Measurements from ENCODE around the gene MS4A12. TPM values are rescaled to one million over a fixed set of nuclear protein-coding genes. Genes with fewer than 3 reads are reported as not detected.

The MS4A12 gene
- total RNA-seq, 2 experiments from 2014 or later, result 1.8 TPM; not detected in 1

- ChIA-PET POLR2A (interaction anchor here (1.7 to 2.0 kb wide), 2 partner anchors 9 to 10 kb away, joined by 5 read pairs; no protein-coding TSS in a partner anchor), CTCF (ENCODE audit: unreplicated experiment) (interaction anchor here (1.0 kb wide), 1 partner anchor 130 kb away, joined by 3 read pairs; no protein-coding TSS in a partner anchor)
- TF ChIP-seq, protein P1, sequence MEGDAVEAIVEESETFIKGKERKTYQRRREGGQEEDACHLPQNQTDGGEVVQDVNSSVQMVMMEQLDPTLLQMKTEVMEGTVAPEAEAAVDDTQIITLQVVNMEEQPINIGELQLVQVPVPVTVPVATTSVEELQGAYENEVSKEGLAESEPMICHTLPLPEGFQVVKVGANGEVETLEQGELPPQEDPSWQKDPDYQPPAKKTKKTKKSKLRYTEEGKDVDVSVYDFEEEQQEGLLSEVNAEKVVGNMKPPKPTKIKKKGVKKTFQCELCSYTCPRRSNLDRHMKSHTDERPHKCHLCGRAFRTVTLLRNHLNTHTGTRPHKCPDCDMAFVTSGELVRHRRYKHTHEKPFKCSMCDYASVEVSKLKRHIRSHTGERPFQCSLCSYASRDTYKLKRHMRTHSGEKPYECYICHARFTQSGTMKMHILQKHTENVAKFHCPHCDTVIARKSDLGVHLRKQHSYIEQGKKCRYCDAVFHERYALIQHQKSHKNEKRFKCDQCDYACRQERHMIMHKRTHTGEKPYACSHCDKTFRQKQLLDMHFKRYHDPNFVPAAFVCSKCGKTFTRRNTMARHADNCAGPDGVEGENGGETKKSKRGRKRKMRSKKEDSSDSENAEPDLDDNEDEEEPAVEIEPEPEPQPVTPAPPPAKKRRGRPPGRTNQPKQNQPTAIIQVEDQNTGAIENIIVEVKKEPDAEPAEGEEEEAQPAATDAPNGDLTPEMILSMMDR (conservative IDR thresholded peaks at IDR 0.05; ENCODE audit: low read length), result no peak
- TF ChIP-seq EZH2phosphoT487 (IDR thresholded peaks at IDR 0.05; ENCODE audit: borderline replicate concordance, low read depth, low read length), result no peak
- no peak overlapping the region for H3K4me3 ChIP-seq (ENCODE audit: low read depth, low read length, poor library complexity, severe bottlenecking)
- intact Hi-C loops (cut with micrococcal nuclease; ENCODE audit: unreplicated experiment), result no loop called here
- no peaks in the 10 kb centered on the region for H3K9me2 ChIP-seq (ENCODE audit: insufficient read depth, low read length)
- H3K4me1 ChIP-seq (ENCODE audit: insufficient read depth, low read length, poor library complexity, severe bottlenecking), result peaks cover 25% of the 10 kb centered on the region
- no peaks in the 10 kb centered on the region for H3K36me3 ChIP-seq (ENCODE audit: insufficient read depth, low read length)
- no peaks in the 10 kb centered on the region for H4K20me1 ChIP-seq (ENCODE audit: insufficient read depth, low read length)
- no peak overlapping the region for H3K27ac ChIP-seq (ENCODE audit: low read depth, low read length, poor library complexity, severe bottlenecking)
- H3K9me3 ChIP-seq (ENCODE audit: low read length), result peaks cover 7% of the 10 kb centered on the region; the same call in 1 of the 2 replicates
- H3K4me2 ChIP-seq (ENCODE audit: low read length), result no peak overlapping the region
- H2AFZ ChIP-seq (ENCODE audit: low read length), result no peak overlapping the region
- no TSS peak for BruUV-seq (replicated peaks)
- no peaks in the 10 kb centered on the region for H3K79me2 ChIP-seq (ENCODE audit: insufficient read depth, low read depth, low read length)
- no peak for DNase-seq (ENCODE audit: low spot score)
Observed at GRCh38 chr11:60493454-60493853, 876 bp downstream of the MS4A12 start.

DNA sequence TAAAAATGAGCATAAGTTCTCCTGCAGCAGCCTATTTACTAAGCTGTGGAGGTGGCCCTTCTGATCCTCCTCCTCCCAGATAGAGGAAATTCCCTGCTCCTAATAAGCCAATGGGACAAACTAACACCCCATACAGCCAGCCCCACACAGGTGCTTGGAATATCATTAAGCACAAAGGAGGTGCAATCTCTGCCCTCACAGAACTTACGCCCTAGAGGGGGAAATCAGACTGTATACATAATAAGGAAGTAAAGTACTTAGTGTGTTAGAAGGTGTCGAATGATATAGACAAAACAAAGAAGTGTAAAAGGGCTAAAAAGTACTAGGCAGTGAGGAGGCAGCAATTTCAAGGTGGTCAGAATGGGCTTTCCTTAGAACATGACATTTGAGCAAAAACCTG lies 5.8 kb downstream of the MS4A12 start:
- ChIA-PET POLR2A (interaction anchor here (1.0 to 2.3 kb wide), 7 partner anchors 15 to 127 kb away, joined by 3 to 9 read pairs (median 5); no protein-coding TSS in a partner anchor), CTCF (ENCODE audit: unreplicated experiment) (interaction anchor here (0.9 kb wide), 1 partner anchor 41 kb away, joined by 3 read pairs; no protein-coding TSS in a partner anchor)
- peak overlapping the region; percentile 47 for H3K4me3 ChIP-seq (ENCODE audit: low read depth, low read length, poor library complexity, severe bottlenecking)
- H3K9me3 ChIP-seq (ENCODE audit: low read length), result peaks cover 7% of the 10 kb centered on the region; the same call in 1 of the 2 replicates
- H2AFZ ChIP-seq (ENCODE audit: low read length), result peak overlapping the region; percentile 86
- peaks cover 49% of the 10 kb centered on the region for H3K4me1 ChIP-seq (ENCODE audit: insufficient read depth, low read length, poor library complexity, severe bottlenecking)
- TF ChIP-seq, protein P1 (conservative IDR thresholded peaks at IDR 0.05; ENCODE audit: low read length), result no peak
- TF ChIP-seq EZH2phosphoT487 (IDR thresholded peaks at IDR 0.05; ENCODE audit: borderline replicate concordance, low read depth, low read length), result no peak
- no TSS peak for BruUV-seq (replicated peaks)
- peak overlapping the region; percentile 82 for H3K4me2 ChIP-seq (ENCODE audit: low read length)
- DNase-seq (ENCODE audit: low spot score), result peak; percentile 61
- H3K79me2 ChIP-seq (ENCODE audit: insufficient read depth, low read depth, low read length), result no peaks in the 10 kb centered on the region
- intact Hi-C loops (cut with micrococcal nuclease; ENCODE audit: unreplicated experiment), result loop anchor here (5.0 kb wide), 1 partner anchor 681 kb away; no protein-coding TSS in a partner anchor
- H3K36me3 ChIP-seq (ENCODE audit: insufficient read depth, low read length), result peaks cover 4% of the 10 kb centered on the region; the same call in 1 of the 2 replicates
- H3K9me2 ChIP-seq (ENCODE audit: insufficient read depth, low read length), result no peaks in the 10 kb centered on the region
- no peaks in the 10 kb centered on the region for H4K20me1 ChIP-seq (ENCODE audit: insufficient read depth, low read length)
- peak overlapping the region; percentile 96 for H3K27ac ChIP-seq (ENCODE audit: low read depth, low read length, poor library complexity, severe bottlenecking)

DNA sequence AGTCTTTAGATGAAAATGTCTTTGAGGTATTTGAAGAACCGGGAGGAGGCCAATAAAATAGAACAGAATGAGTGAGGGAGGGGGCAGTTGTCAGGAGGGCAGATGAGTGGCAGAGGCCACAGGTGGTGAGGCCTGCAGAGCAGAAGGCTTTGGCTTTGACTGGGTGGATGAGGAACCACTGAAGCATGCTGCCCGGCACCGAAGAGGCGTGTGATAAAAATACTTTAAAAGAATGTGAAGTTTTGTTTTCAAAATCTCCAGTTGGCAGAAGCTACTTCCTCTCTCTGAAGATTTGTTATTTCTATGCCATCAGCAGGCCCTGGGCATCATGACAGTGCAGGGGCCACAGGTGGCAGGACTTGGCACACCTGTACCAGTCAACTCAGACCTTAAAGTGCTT lies 6.3 kb downstream of the MS4A12 start:
- Histone ChIP-seq H3K36me3 (ENCODE audit: insufficient read depth, low read length) (peaks cover 4% of the 10 kb centered on the region; the same call in 1 of the 2 replicates), H3K27ac (ENCODE audit: low read depth, low read length, poor library complexity, severe bottlenecking) (peak overlapping the region; percentile 96), H3K79me2 (ENCODE audit: insufficient read depth, low read depth, low read length) (no peaks in the 10 kb centered on the region), H3K4me2 (ENCODE audit: low read length) (peak overlapping the region; percentile 82), H3K4me3 (ENCODE audit: low read depth, low read length, poor library complexity, severe bottlenecking) (peak overlapping the region; percentile 47), H2AFZ (ENCODE audit: low read length) (peak overlapping the region; percentile 86), H3K9me3 (ENCODE audit: low read length) (peaks cover 7% of the 10 kb centered on the region; the same call in 1 of the 2 replicates), H3K9me2 (ENCODE audit: insufficient read depth, low read length) (no peaks in the 10 kb centered on the region), H3K4me1 (ENCODE audit: insufficient read depth, low read length, poor library complexity, severe bottlenecking) (peaks cover 49% of the 10 kb centered on the region), H4K20me1 (ENCODE audit: insufficient read depth, low read length) (no peaks in the 10 kb centered on the region)
- ChIA-PET CTCF (ENCODE audit: unreplicated experiment) (interaction anchor here (0.9 kb wide), 1 partner anchor 42 kb away, joined by 3 read pairs; no protein-coding TSS in a partner anchor), POLR2A (interaction anchor here (0.8 to 2.3 kb wide), 8 partner anchors 10 to 42 kb away, joined by 3 to 9 read pairs (median 3); no protein-coding TSS in a partner anchor)
- intact Hi-C loops (cut with micrococcal nuclease; ENCODE audit: unreplicated experiment), result loop anchor here (1.0 to 5.0 kb wide), 2 partner anchors 42 to 682 kb away; no protein-coding TSS in a partner anchor
- TF ChIP-seq, protein P1 (conservative IDR thresholded peaks at IDR 0.05; ENCODE audit: low read length), result no peak
- TF ChIP-seq EZH2phosphoT487 (IDR thresholded peaks at IDR 0.05; ENCODE audit: borderline replicate concordance, low read depth, low read length), result no peak
- DNase-seq (ENCODE audit: low spot score), result peak; percentile 95
- BruUV-seq (replicated peaks), result no TSS peak
